ENCODE results near the gene HENMT1.
"Not testable (repeated sequence)": the region's sequence is repeated elsewhere in the genome, so short reads cannot be mapped to it uniquely, and the experiment has no call there.

HENMT1 gene

GRCh38 chr1:108661030-108661609, at the start of gene HENMT1:
HENMT1 (minus strand) TSS chr1:108661093; CDS start chr1:108659884, 1,209 bp downstream.
- DNase-seq (ENCODE audit: low read depth): peak; percentile 58

- DNase-seq (ENCODE audit: low read depth): peak; percentile 49
Measured at GRCh38 chr1:108708691-108709660, 48.1 kb upstream of the HENMT1 start.

GRCh38 chr1:108706643-108707042, 45.8 kb upstream of the HENMT1 start:
- DNase-seq (ENCODE audit: low read depth): no peak

GRCh38 chr1:108704496-108704895, 43.6 kb upstream of the HENMT1 start:
- DNase-seq (ENCODE audit: low read depth): no peak

GRCh38 chr1:108703939-108704338, 43.0 kb upstream of the HENMT1 start:
- DNase-seq (ENCODE audit: low read depth): no peak

GRCh38 chr1:108702109-108702508, 41.2 kb upstream of the HENMT1 start:
- not testable (repeated sequence) for DNase-seq (ENCODE audit: low read depth)

- DNase-seq (ENCODE audit: low read depth): no peak
Measured at GRCh38 chr1:108701176-108701849, 40.4 kb upstream of the HENMT1 start.

- no peak for DNase-seq (ENCODE audit: low read depth)
Measured at GRCh38 chr1:108699375-108700332, 38.8 kb upstream of the HENMT1 start.

GRCh38 chr1:108695535-108695934, 34.6 kb upstream of the HENMT1 start:
- no peak for DNase-seq (ENCODE audit: low read depth)

GRCh38 chr1:108692724-108693655, 32.1 kb upstream of the HENMT1 start:
- peak; percentile 55 for DNase-seq (ENCODE audit: low read depth)

GRCh38 chr1:108691942-108692723, 31.2 kb upstream of the HENMT1 start, which contains the start of gene PRPF38B:
PRPF38B (plus strand) TSS chr1:108692310; CDS start chr1:108692592, 282 bp downstream.
- peak; percentile 88 for DNase-seq (ENCODE audit: low read depth)

GRCh38 chr1:108691128-108691941, 30.4 kb upstream of the HENMT1 start:
- no peak for DNase-seq (ENCODE audit: low read depth)

GRCh38 chr1:108686614-108687313, 25.9 kb upstream of the HENMT1 start:
- no peak for DNase-seq (ENCODE audit: low read depth)

- DNase-seq (ENCODE audit: low read depth): no peak
Measured at GRCh38 chr1:108685529-108685928, 24.6 kb upstream of the HENMT1 start.

GRCh38 chr1:108681701-108682100, 20.8 kb upstream of the HENMT1 start:
- DNase-seq (ENCODE audit: low read depth): not testable (repeated sequence)

- no peak for DNase-seq (ENCODE audit: low read depth)
Measured at GRCh38 chr1:108679586-108680213, 18.8 kb upstream of the HENMT1 start.

GRCh38 chr1:108678706-108679105, 17.8 kb upstream of the HENMT1 start:
- DNase-seq (ENCODE audit: low read depth): no peak
